GM12892 (cell line): Measurements from ENCODE around the gene LFNG.

ENCODE experiments used
- POLR2A ChIP-seq: IDR thresholded peaks from 2 replicates; pipeline ENCODE4 v1.6.1; 2011; ENCODE audit warnings: low read depth, low read length, control low read depth
- POLR2AphosphoS5 ChIP-seq: IDR thresholded peaks from 2 replicates; pipeline ENCODE4 v1.6.1; 2011; ENCODE audit warnings: low read depth, low read length, control low read depth
- TAF1 ChIP-seq: IDR thresholded peaks from 2 replicates; pipeline ENCODE4 v1.6.1; 2011; ENCODE audit warnings: low read depth, mild to moderate bottlenecking, control low read depth, low read length, borderline replicate concordance

DNA sequence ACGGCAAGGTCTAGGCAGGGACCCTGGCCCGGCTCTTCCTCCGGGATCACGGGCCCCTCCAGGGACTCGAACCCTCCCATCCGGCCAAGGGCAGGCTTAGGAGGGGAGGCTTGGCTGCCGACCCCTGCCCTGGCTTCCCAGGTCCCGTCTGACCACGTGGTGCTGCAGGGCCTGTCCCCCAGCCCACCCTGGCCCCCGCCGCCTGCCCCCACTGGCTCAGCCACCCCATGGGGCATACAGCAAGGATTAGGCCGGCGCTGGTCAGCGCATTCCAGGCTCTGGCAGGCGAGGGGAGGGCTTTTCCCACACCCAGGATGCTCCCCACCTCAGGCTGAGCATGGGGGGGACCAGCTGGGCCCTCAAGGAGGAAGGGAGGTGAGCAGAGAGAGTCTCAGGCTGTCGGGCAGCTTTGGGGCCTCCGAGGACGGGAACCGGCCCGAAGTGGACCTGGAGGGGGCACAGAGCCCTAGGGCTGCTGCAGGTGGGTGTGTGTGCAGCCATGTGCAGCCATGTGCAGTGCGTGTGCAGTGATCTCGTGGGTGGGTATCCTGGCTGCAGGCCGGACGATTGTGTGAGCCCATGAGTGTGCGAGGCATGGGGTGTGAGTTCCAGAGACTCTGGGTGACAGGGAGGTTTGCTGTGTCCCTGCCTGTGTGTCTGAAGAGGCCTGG lies 42.7 kb upstream of the LFNG start:
- TF ChIP-seq POLR2A (no peak), POLR2AphosphoS5 (no peak), TAF1 (no peak)
